Calu3 (cell line): ENCODE results near the gene BRD7. TPM values are rescaled to one million over a fixed set of nuclear protein-coding genes. Genes with fewer than 3 reads are reported as not detected.

ENCODE experiments used
- BruUV-seq: library from RNA; stranded (reverse); fragments of 400-500 nt; replicated peaks from 2 replicates; lab custom pipeline; 2021; lab: Mats Ljungman, UMichigan
- CTCF ChIA-PET: fragments of 300-600 bp; sonication (Branson Sonifier 250); formaldehyde crosslinking; loops from one replicate; lab custom pipeline; 2022; ENCODE audit warnings: antibody characterized with exemption; lab: Charles Lee
- DNase-seq: peaks from one replicate; pipeline ENCODE4 v3.0.0; 2022
- H3K27ac Mint-ChIP-seq: one replicate; pipeline ENCODE4 v1.8.0; 2022; ENCODE audit warnings: mixed read lengths; ENCODE audit not compliant: unreplicated experiment
- H3K27me3 Mint-ChIP-seq: one replicate; pipeline ENCODE4 v1.8.0; 2022; ENCODE audit warnings: mixed read lengths; ENCODE audit not compliant: unreplicated experiment
- H3K36me3 Mint-ChIP-seq: one replicate; pipeline ENCODE4 v1.8.0; 2022; ENCODE audit warnings: mild to moderate bottlenecking, moderate library complexity, mixed read lengths; ENCODE audit not compliant: insufficient read depth, unreplicated experiment
- H3K4me1 Mint-ChIP-seq: one replicate; pipeline ENCODE4 v1.8.0; 2022; ENCODE audit warnings: mild to moderate bottlenecking, low read depth, mixed read lengths; ENCODE audit not compliant: unreplicated experiment
- H3K4me3 Mint-ChIP-seq: one replicate; pipeline ENCODE4 v1.8.0; 2022; ENCODE audit warnings: mild to moderate bottlenecking, low read depth, moderate library complexity, mixed read lengths; ENCODE audit not compliant: unreplicated experiment
- H3K9me3 Mint-ChIP-seq: one replicate; pipeline ENCODE4 v1.8.0; 2022; ENCODE audit warnings: low read depth, mixed read lengths; ENCODE audit not compliant: unreplicated experiment
- CTCF ChIP-seq: fragments of 200-600 bp; IDR thresholded peaks from one replicate; pipeline ENCODE4 v1.8.0; 2022; ENCODE audit warnings: antibody characterized with exemption; ENCODE audit not compliant: unreplicated experiment
- intact Hi-C: fragments of 100-400 bp; cut with micrococcal nuclease; formaldehyde crosslinking; loops from one replicate; pipeline ENCODE4 v1.10.0; 2022; ENCODE audit not compliant: unreplicated experiment
- total RNA-seq: library from RNA; stranded (reverse); gene quantifications from 2 replicates; pipeline ENCODE4 v1.2.3, GENCODE V29; 2022

Gene BRD7
- total RNA-seq, 1 experiment from 2014 or later = 98.7 TPM

GRCh38 chr16:50316102-50316847 lies 52.5 kb downstream of the BRD7 start:
- intact Hi-C loops = loop anchor here (10.0 kb wide), 1 partner anchor 101 kb away; no protein-coding TSS in a partner anchor
- H3K27ac Mint-ChIP-seq = no peak overlapping the region
- CTCF ChIA-PET = no interaction called here
- no peak for DNase-seq
- no peak overlapping the region for H3K4me3 Mint-ChIP-seq
- peaks cover 56% of the 10 kb centered on the region for H3K36me3 Mint-ChIP-seq
- TF ChIP-seq CTCF = no peak
- no peaks in the 10 kb centered on the region for H3K9me3 Mint-ChIP-seq
- BruUV-seq = no TSS peak
- no peaks in the 10 kb centered on the region for H3K27me3 Mint-ChIP-seq
- no peaks in the 10 kb centered on the region for H3K4me1 Mint-ChIP-seq

- CTCF ChIA-PET = no interaction called here
- H3K4me1 Mint-ChIP-seq = no peaks in the 10 kb centered on the region
- H3K27ac Mint-ChIP-seq = no peak overlapping the region
- H3K4me3 Mint-ChIP-seq = no peak overlapping the region
- no peaks in the 10 kb centered on the region for H3K27me3 Mint-ChIP-seq
- peaks cover 52% of the 10 kb centered on the region for H3K36me3 Mint-ChIP-seq
- BruUV-seq = no TSS peak
- no peaks in the 10 kb centered on the region for H3K9me3 Mint-ChIP-seq
- TF ChIP-seq CTCF = no peak
- DNase-seq = no peak
- intact Hi-C loops = loop anchor here (10.0 kb wide), 1 partner anchor 101 kb away; no protein-coding TSS in a partner anchor
Measured at GRCh38 chr16:50315346-50315997, 53.3 kb downstream of the BRD7 start.

- intact Hi-C loops = loop anchor here (10.0 kb wide), 1 partner anchor 100 kb away; no protein-coding TSS in a partner anchor
- no peak for DNase-seq
Measured at GRCh38 chr16:50314665-50315064, 54.1 kb downstream of the BRD7 start.

More at GRCh38 chr16:50314665-50315064, 54.1 kb downstream of the BRD7 start:
- CTCF ChIA-PET = no interaction called here
- H3K9me3 Mint-ChIP-seq = no peaks in the 10 kb centered on the region
- BruUV-seq = no TSS peak
- H3K27ac Mint-ChIP-seq = no peak overlapping the region
- H3K4me1 Mint-ChIP-seq = no peaks in the 10 kb centered on the region
- H3K27me3 Mint-ChIP-seq = no peaks in the 10 kb centered on the region
- peaks cover 60% of the 10 kb centered on the region for H3K36me3 Mint-ChIP-seq
- no peak for TF ChIP-seq CTCF
- no peak overlapping the region for H3K4me3 Mint-ChIP-seq
